ENCODE results near the gene TRPM4. TPM values are rescaled to one million over a fixed set of nuclear protein-coding genes. Genes with fewer than 3 reads are reported as not detected.

The TRPM4 gene
- total RNA-seq, 1 donor from 2014 or later = 24.8 TPM

- intact Hi-C loops (cut with DNase I) = no loop called here
- DNase-seq (no peak), ATAC-seq (ENCODE audit: poor library complexity) (no peak)
These were observed 92.3 kb downstream of the TRPM4 start for GRCh38 chr19:49249933-49250332.

- peak; percentile 41 for ATAC-seq (ENCODE audit: poor library complexity)
These were observed 98.1 kb downstream of the TRPM4 start for GRCh38 chr19:49255674-49256073.

GRCh38 chr19:49256691-49257090 lies 99.1 kb downstream of the TRPM4 start:
- intact Hi-C loops (cut with DNase I) = no loop called here
- no peak for ATAC-seq (ENCODE audit: poor library complexity)
- no peak for DNase-seq

More at GRCh38 chr19:49255674-49256073, 98.1 kb downstream of the TRPM4 start:
- no peak for DNase-seq
- intact Hi-C loops (cut with DNase I) = no loop called here

Other genes starting within 250 kb of the TRPM4 start
- gene DHDH, start 224.1 kb upstream of the TRPM4 start, total RNA-seq = not detected
- 21.5 TPM for gene BAX, start 202.9 kb upstream of the TRPM4 start, total RNA-seq
- 748 TPM for gene FTL, start 192.5 kb upstream of the TRPM4 start, total RNA-seq
- 100 TPM for gene GYS1, start 164.5 kb upstream of the TRPM4 start, total RNA-seq
- gene RUVBL2, start 163.9 kb upstream of the TRPM4 start, total RNA-seq = 41.7 TPM
- not detected for gene LHB, start 140.7 kb upstream of the TRPM4 start, total RNA-seq
- gene CGB3, start 133.5 kb upstream of the TRPM4 start, total RNA-seq = not detected
- gene CGB2, start 125.9 kb upstream of the TRPM4 start, total RNA-seq = not detected
- not detected for gene CGB1, start 120.9 kb upstream of the TRPM4 start, total RNA-seq
- not detected for gene CGB5, start 113.9 kb upstream of the TRPM4 start, total RNA-seq
- not detected for gene CGB8, start 108.7 kb upstream of the TRPM4 start, total RNA-seq
- not detected for gene CGB7, start 100.0 kb upstream of the TRPM4 start, total RNA-seq
- gene NTF4, start 93.0 kb upstream of the TRPM4 start, total RNA-seq = 0.48 TPM
- 0.86 TPM for gene KCNA7, start 85.1 kb upstream of the TRPM4 start, total RNA-seq
- gene SNRNP70, start 72.3 kb upstream of the TRPM4 start, total RNA-seq = 105 TPM
- 21.3 TPM for gene LIN7B, start 43.4 kb upstream of the TRPM4 start, total RNA-seq
- gene C19orf73, start 38.6 kb upstream of the TRPM4 start, total RNA-seq = 1.3 TPM
- gene PPFIA3, start 38.2 kb upstream of the TRPM4 start, total RNA-seq = 5.0 TPM
- gene HRC, start 2.4 kb upstream of the TRPM4 start, total RNA-seq = 878 TPM
- 1.5 TPM for gene SLC6A16, start 167.4 kb downstream of the TRPM4 start, total RNA-seq
- gene CD37, start 177.6 kb downstream of the TRPM4 start, total RNA-seq = 4.0 TPM
- gene TEAD2, start 204.6 kb downstream of the TRPM4 start, total RNA-seq = 57.9 TPM
- not detected for gene DKKL1, start 206.1 kb downstream of the TRPM4 start, total RNA-seq
- not detected for gene KASH5, start 230.5 kb downstream of the TRPM4 start, total RNA-seq

Data from Right ventricle myocardium superior (tissue), 1 donor.